ENCODE data around the gene KRTAP4-5.

GRCh38 chr17:41163828-41164227 is 14.2 kb upstream of the KRTAP4-5 start:
- no peak for TF ChIP-seq CTCF (IDR thresholded peaks at IDR 0.05)
- TF ChIP-seq POLR2A (IDR thresholded peaks at IDR 0.05): no peak

Data from prostate gland (tissue), 2 donors.